ENCODE data around the gene ROBO2. TPM values are rescaled to one million over a fixed set of nuclear protein-coding genes. Genes with fewer than 3 reads are reported as not detected.

Gene ROBO2
- polyA plus RNA-seq, 1 donor from 2014 or later, result 55.5 TPM

- no peaks in the 10 kb centered on the region for H4K20me1 ChIP-seq (ENCODE audit: insufficient read depth)
- H3K27me3 ChIP-seq (ENCODE audit: insufficient read depth, low read depth, low read length), result no peaks in the 10 kb centered on the region
- no peaks in the 10 kb centered on the region for H3K9me2 ChIP-seq (ENCODE audit: insufficient read depth, low read length)
- no peak overlapping the region for H3K9ac ChIP-seq (ENCODE audit: low read length)
- H3K4me2 ChIP-seq (ENCODE audit: low read length), result no peak overlapping the region
- TF ChIP-seq EZH2 (IDR thresholded peaks at IDR 0.05; ENCODE audit: borderline replicate concordance, insufficient read depth, low read length, poor library complexity, severe bottlenecking) (no peak), RAD21 (conservative IDR thresholded peaks at IDR 0.05) (no peak), SMC3 (conservative IDR thresholded peaks at IDR 0.05; ENCODE audit: poor library complexity) (no peak), TAF1 (IDR thresholded peaks at IDR 0.05; ENCODE audit: low read depth) (no peak), POLR2AphosphoS5 (IDR thresholded peaks at IDR 0.05) (no peak), EP300 (conservative IDR thresholded peaks at IDR 0.05; ENCODE audit: poor library complexity, severe bottlenecking) (no peak), MXI1 (conservative IDR thresholded peaks at IDR 0.05; ENCODE audit: poor library complexity, severe bottlenecking) (no peak), CTCF (IDR thresholded peaks at IDR 0.05; ENCODE audit: poor library complexity, severe bottlenecking) (no peak), REST (IDR thresholded peaks at IDR 0.05; ENCODE audit: borderline replicate concordance) (no peak)
- H3F3A ChIP-seq (ENCODE audit: insufficient read depth, low read length, poor library complexity, severe bottlenecking), result no peaks in the 10 kb centered on the region
- H3K4me3 ChIP-seq (ENCODE audit: low read length), result no peak overlapping the region
- no peak overlapping the region for H2AFZ ChIP-seq (ENCODE audit: low read depth, low read length)
- no peaks in the 10 kb centered on the region for H3K79me2 ChIP-seq (replicated peaks; ENCODE audit: insufficient read depth, low read length)
- H3K36me3 ChIP-seq (ENCODE audit: insufficient read depth, low read length), result no peaks in the 10 kb centered on the region
- no peaks in the 10 kb centered on the region for H3K9me3 ChIP-seq (ENCODE audit: low read length)
- no peak overlapping the region for H3K27ac ChIP-seq (ENCODE audit: low read length)
Measured at GRCh38 chr3:77365152-77365551, 325.3 kb downstream of the ROBO2 start.

- Histone ChIP-seq H4K20me1 (ENCODE audit: insufficient read depth) (no peaks in the 10 kb centered on the region), H3K9me3 (ENCODE audit: low read length) (no peaks in the 10 kb centered on the region), H3K4me3 (ENCODE audit: low read length) (no peak overlapping the region), H3K79me2 (replicated peaks; ENCODE audit: insufficient read depth, low read length) (no peaks in the 10 kb centered on the region), H3K36me3 (ENCODE audit: insufficient read depth, low read length) (no peaks in the 10 kb centered on the region), H3F3A (ENCODE audit: insufficient read depth, low read length, poor library complexity, severe bottlenecking) (no peaks in the 10 kb centered on the region), H3K27me3 (ENCODE audit: insufficient read depth, low read depth, low read length) (no peaks in the 10 kb centered on the region), H3K27ac (ENCODE audit: low read length) (no peak overlapping the region), H3K4me2 (ENCODE audit: low read length) (no peak overlapping the region), H3K9me2 (ENCODE audit: insufficient read depth, low read length) (no peaks in the 10 kb centered on the region), H2AFZ (ENCODE audit: low read depth, low read length) (no peak overlapping the region), H3K9ac (ENCODE audit: low read length) (no peak overlapping the region)
- TF ChIP-seq POLR2AphosphoS5 (IDR thresholded peaks at IDR 0.05) (no peak), RAD21 (conservative IDR thresholded peaks at IDR 0.05) (no peak), EP300 (conservative IDR thresholded peaks at IDR 0.05; ENCODE audit: poor library complexity, severe bottlenecking) (no peak), EZH2 (IDR thresholded peaks at IDR 0.05; ENCODE audit: borderline replicate concordance, insufficient read depth, low read length, poor library complexity, severe bottlenecking) (no peak), CTCF (IDR thresholded peaks at IDR 0.05; ENCODE audit: poor library complexity, severe bottlenecking) (no peak), SMC3 (conservative IDR thresholded peaks at IDR 0.05; ENCODE audit: poor library complexity) (no peak), REST (IDR thresholded peaks at IDR 0.05; ENCODE audit: borderline replicate concordance) (no peak), TAF1 (IDR thresholded peaks at IDR 0.05; ENCODE audit: low read depth) (no peak)
Measured at GRCh38 chr3:77370413-77370812, 330.5 kb downstream of the ROBO2 start.
